Mesenchymal stem cell (in vitro differentiated cells and primary cell): ENCODE measurements around the gene PDGFRB.
A peak's percentile ranks its signal among the peaks of the same experiment; 100 is the strongest.

Source experiments
- DNase-seq: peaks from one replicate; pipeline ENCODE4 v3.0.0-alpha.2; 2013
- H2AFZ ChIP-seq: one replicate; pipeline ENCODE4 v1.6.1; 2013; ENCODE audit warnings: low read depth, mild to moderate bottlenecking, control low read depth, inconsistent platforms, low read length, moderate library complexity
- H2AK5ac ChIP-seq: 2 replicates; pipeline ENCODE4 v1.6.1; 2013; ENCODE audit warnings: low read length, moderate library complexity, mild to moderate bottlenecking, inconsistent platforms; ENCODE audit not compliant: severe bottlenecking
- H2BK120ac ChIP-seq: one replicate; pipeline ENCODE4 v1.6.1; 2013; ENCODE audit warnings: low read depth, mild to moderate bottlenecking, inconsistent platforms, low read length, moderate library complexity
- H2BK12ac ChIP-seq, 2 experiments: one replicate each; pipeline ENCODE4 v1.6.1; 2013; ENCODE audit warnings: inconsistent platforms in 2 of 2, low read length in 2 of 2, mild to moderate bottlenecking in 2 of 2, moderate library complexity in 2 of 2, control low read depth in 1 of 2
- H2BK15ac ChIP-seq: one replicate; pipeline ENCODE4 v1.6.1; 2013; ENCODE audit warnings: mild to moderate bottlenecking, low read depth, inconsistent platforms; ENCODE audit not compliant: poor library complexity, severe bottlenecking
- H2BK5ac ChIP-seq: 2 replicates; pipeline ENCODE4 v1.6.1; 2013; ENCODE audit warnings: low read depth, mild to moderate bottlenecking, low read length, control low read depth, inconsistent platforms; ENCODE audit not compliant: poor library complexity, severe bottlenecking
- H3K14ac ChIP-seq, 2 experiments: one replicate each; pipeline ENCODE4 v1.6.1; 2013; ENCODE audit warnings: inconsistent platforms in 2 of 2, low read length in 2 of 2, control low read depth in 1 of 2, mild to moderate bottlenecking in 1 of 2, moderate library complexity in 1 of 2
- H3K18ac ChIP-seq, 2 experiments: one replicate each; pipeline ENCODE4 v1.6.1; 2013; ENCODE audit warnings: inconsistent platforms in 2 of 2, low read length in 2 of 2, control low read depth in 1 of 2, low read depth in 1 of 2, mild to moderate bottlenecking in 1 of 2
- H3K23ac ChIP-seq, 2 experiments: one replicate each; pipeline ENCODE4 v1.6.1; 2013; ENCODE audit warnings: inconsistent platforms in 2 of 2, low read length in 2 of 2, mild to moderate bottlenecking in 2 of 2, moderate library complexity in 2 of 2, control low read depth in 1 of 2
- H3K27ac ChIP-seq: 2 replicates; pipeline ENCODE4 v1.5.1; 2013; ENCODE audit warnings: mild to moderate bottlenecking, moderate library complexity, low read length, control low read depth, inconsistent platforms; ENCODE audit not compliant: poor library complexity, severe bottlenecking
- H3K27me3 ChIP-seq, 2 experiments: 2 replicates each; pipeline versions ENCODE4 v1.6.1 to v1.7.0; 2013; ENCODE audit warnings: low read length in 2 of 2, mild to moderate bottlenecking in 2 of 2, moderate library complexity in 2 of 2, control low read depth in 1 of 2, inconsistent platforms in 1 of 2; ENCODE audit not compliant: control insufficient read depth in 1 of 2, insufficient read depth in 1 of 2
- H3K36me3 ChIP-seq, 2 experiments: 2 replicates each; pipeline versions ENCODE4 v1.6.1 to v1.7.0; 2013; ENCODE audit warnings: low read length in 2 of 2, control low read depth in 1 of 2, inconsistent platforms in 1 of 2, low read depth in 1 of 2, mild to moderate bottlenecking in 1 of 2; ENCODE audit not compliant: insufficient read depth in 2 of 2, control insufficient read depth in 1 of 2
- H3K4ac ChIP-seq, 2 experiments: one replicate each; pipeline ENCODE4 v1.6.1; 2013; ENCODE audit warnings: inconsistent platforms in 2 of 2, low read length in 2 of 2, mild to moderate bottlenecking in 2 of 2, moderate library complexity in 2 of 2, control low read depth in 1 of 2, low read depth in 1 of 2
- H3K4me1 ChIP-seq: 2 replicates; pipeline ENCODE4 v1.6.1; 2013; ENCODE audit warnings: low read depth, low read length, control low read depth; ENCODE audit not compliant: control insufficient read depth, insufficient read depth
- H3K4me2 ChIP-seq: 2 replicates; pipeline ENCODE4 v1.6.1; 2013; ENCODE audit warnings: low read length, mild to moderate bottlenecking, inconsistent platforms; ENCODE audit not compliant: poor library complexity, severe bottlenecking
- H3K4me3 ChIP-seq, 2 experiments: 2 replicates each; pipeline versions ENCODE4 v1.5.1 to v1.7.0; 2013; ENCODE audit warnings: low read length in 2 of 2, mild to moderate bottlenecking in 2 of 2, control low read depth in 1 of 2, low read depth in 1 of 2; ENCODE audit not compliant: insufficient read depth in 1 of 2
- H3K79me1 ChIP-seq: replicated peaks from 2 replicates; pipeline ENCODE4 v1.6.1; 2013; ENCODE audit warnings: mild to moderate bottlenecking, control low read depth, low read length, inconsistent platforms; ENCODE audit not compliant: poor library complexity, severe bottlenecking
- H3K9ac ChIP-seq: 2 replicates; pipeline ENCODE4 v1.7.0; 2013; ENCODE audit warnings: mild to moderate bottlenecking, low read length, moderate library complexity
- H3K9me3 ChIP-seq: 2 replicates; pipeline ENCODE4 v1.7.0; 2013; ENCODE audit warnings: mild to moderate bottlenecking, low read length; ENCODE audit not compliant: control insufficient read depth
- H4K8ac ChIP-seq: one replicate; pipeline ENCODE4 v1.6.1; 2013; ENCODE audit warnings: inconsistent platforms, mild to moderate bottlenecking, low read length, moderate library complexity
- H4K91ac ChIP-seq: one replicate; pipeline ENCODE4 v1.6.1; 2013; ENCODE audit warnings: mild to moderate bottlenecking, low read length, inconsistent platforms
- WGBS: methylation state at CpG from one replicate; pipeline ENCODE4 v1.1.7; 2013; ENCODE audit warnings: mixed read lengths; 5-methylcytosine and 5-hydroxymethylcytosine counted together

Gene PDGFRB

DNA sequence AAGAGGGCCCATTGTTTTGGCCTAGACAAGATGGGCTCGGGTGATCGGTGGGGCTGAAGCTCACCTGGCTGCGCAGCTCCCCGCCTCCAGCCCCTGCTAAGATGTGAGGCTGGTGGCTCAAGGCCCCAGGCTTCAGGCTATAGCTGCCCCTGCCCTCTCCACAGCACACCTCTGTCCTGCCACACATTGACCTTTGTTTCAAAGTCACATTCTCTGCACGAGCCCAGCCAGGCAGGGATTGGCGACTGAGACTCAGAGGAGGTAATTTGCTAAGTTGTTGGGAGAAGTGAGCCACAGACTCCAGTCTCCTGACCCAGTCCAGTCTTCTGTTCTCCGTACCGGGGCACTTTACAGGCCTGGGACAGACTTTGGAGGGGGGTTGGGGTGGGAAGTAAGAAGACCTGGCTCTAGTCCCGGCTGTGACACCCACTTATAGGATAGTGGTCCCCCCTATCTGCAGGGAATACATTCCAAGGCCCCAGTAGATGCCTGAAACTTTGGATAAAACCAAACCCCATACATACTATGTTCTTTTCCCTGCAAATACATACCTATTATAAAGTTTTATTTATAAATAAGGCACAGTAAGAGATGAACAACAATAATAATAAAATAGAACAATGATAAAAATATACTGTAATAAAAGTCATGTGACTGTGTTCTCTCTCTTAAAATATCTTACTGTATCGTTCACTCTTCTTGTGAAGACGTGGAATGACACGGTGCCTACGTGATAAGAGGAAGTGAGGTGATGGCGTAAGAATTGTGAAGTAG, 13.3 kb downstream of the PDGFRB start:
- Histone ChIP-seq H3K4me2 (no peak overlapping the region), H3K36me3 (peaks cover 9 to 65% of the 10 kb centered on the region in 2 experiments), H2BK5ac (peak overlapping the region; percentile 89), H2BK120ac (peak overlapping the region; percentile 90), H3K23ac (no peak overlapping the region), H3K27me3 (no peaks in the 10 kb centered on the region), H3K9ac (peak overlapping the region; percentile 82), H3K4ac (peak overlapping the region; percentile 94 to 96), H3K18ac (peak overlapping the region; percentile 93 to 99), H3K79me1 (peaks cover 4% of the 10 kb centered on the region), H2BK12ac (peak overlapping the region; percentile 98 to 99), H3K4me1 (peaks cover 80% of the 10 kb centered on the region), H4K91ac (peak overlapping the region; percentile 100), H2AK5ac (peak overlapping the region; percentile 93), H3K9me3 (no peaks in the 10 kb centered on the region), H3K14ac (peak overlapping the region in 1 of 2 experiments; percentile 19), H4K8ac (peak overlapping the region; percentile 95), H3K4me3 (peak overlapping the region in 1 of 2 experiments; percentile 14), H2BK15ac (peak overlapping the region; percentile 29), H2AFZ (no peak overlapping the region), H3K27ac (peak overlapping the region; percentile 99)
- whole genome bisulfite sequencing, result 31% methylated on average over 11 of the region's 14 CpGs
- DNase-seq, result peak; percentile 45

DNA sequence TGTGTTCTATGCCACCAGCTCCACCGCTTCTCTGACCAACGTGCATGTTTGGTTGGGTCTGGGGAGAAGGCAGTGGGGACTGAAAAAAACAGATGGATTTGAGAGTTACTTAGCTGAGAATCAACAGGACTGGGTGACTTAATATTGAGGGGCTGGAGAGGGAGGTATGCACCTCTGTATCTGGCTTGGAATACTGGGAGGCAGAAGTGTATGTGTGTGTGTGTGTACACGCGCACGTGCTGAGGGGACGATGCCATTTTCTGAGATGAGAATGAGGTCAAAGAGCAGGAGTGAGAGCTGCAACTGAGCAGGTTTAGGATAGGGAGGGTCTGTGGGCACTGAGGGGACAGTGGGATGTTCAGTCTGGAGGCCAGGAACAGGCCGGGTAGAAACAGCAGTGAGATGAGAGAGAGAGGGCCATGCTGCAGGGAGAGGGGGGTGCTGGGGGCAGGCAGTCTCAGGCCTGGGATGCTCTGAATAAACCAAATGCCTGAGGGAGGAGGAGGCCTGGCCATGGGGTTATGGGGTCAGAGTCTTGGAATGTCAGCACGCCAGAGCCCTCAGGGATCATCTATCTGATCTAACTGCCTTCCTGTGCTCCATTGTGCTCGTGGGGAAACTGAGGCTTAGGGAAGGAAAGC, 14.0 kb downstream of the PDGFRB start:
- H3K4me2 ChIP-seq, result no peak overlapping the region
- peak overlapping the region; percentile 96 for H2AK5ac ChIP-seq
- peak overlapping the region; percentile 95 for H4K8ac ChIP-seq
- no peak overlapping the region for H2BK15ac ChIP-seq
- H3K4ac ChIP-seq, result peak overlapping the region; percentile 94 to 96
- H3K9me3 ChIP-seq, result no peaks in the 10 kb centered on the region
- H3K23ac ChIP-seq, result peak overlapping the region in 1 of 2 experiments; percentile 75
- H3K14ac ChIP-seq, result peak overlapping the region in 1 of 2 experiments; percentile 57
- peak overlapping the region; percentile 98 to 99 for H2BK12ac ChIP-seq
- peak; percentile 87 for DNase-seq
- H4K91ac ChIP-seq, result peak overlapping the region; percentile 100
- no peak overlapping the region for H3K4me3 ChIP-seq
- H3K18ac ChIP-seq, result peak overlapping the region; percentile 93 to 99
- WGBS, result 26% methylated on average over 9 of the region's 9 CpGs
- H2AFZ ChIP-seq, result no peak overlapping the region
- peaks cover 80% of the 10 kb centered on the region for H3K4me1 ChIP-seq
- peak overlapping the region; percentile 89 for H2BK5ac ChIP-seq
- peaks cover 2 to 68% of the 10 kb centered on the region in 2 experiments for H3K36me3 ChIP-seq
- H3K27ac ChIP-seq, result peak overlapping the region; percentile 99
- H3K27me3 ChIP-seq, result no peaks in the 10 kb centered on the region
- H3K9ac ChIP-seq, result peak overlapping the region; percentile 82
- peaks cover under 1% of the 10 kb centered on the region for H3K79me1 ChIP-seq
- peak overlapping the region; percentile 90 for H2BK120ac ChIP-seq

DNA sequence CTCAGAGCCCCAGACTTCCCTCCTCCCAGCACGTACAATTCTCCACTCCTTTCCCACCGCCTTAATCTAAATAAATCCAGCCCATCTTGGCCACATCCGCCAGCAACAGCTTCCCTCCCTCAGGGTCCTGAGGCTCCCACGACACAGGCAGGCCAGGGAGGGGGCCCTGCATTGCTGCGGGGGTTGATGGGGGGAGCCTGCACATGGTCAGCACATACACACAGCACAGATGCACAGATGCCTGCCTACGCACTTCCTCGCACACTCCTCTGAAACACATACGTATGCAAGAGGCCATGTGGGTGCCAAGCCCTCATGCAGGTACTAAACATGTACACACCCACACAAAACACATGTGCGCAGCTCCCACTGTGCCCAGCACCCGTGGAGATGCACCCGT, 14.8 kb downstream of the PDGFRB start:
- Histone ChIP-seq H3K27me3 (no peaks in the 10 kb centered on the region), H4K8ac (peak overlapping the region; percentile 85), H3K18ac (peak overlapping the region; percentile 99), H3K9me3 (no peaks in the 10 kb centered on the region), H3K4ac (peak overlapping the region; percentile 92 to 99), H2BK5ac (peak overlapping the region; percentile 89), H3K27ac (peak overlapping the region; percentile 99), H3K9ac (peak overlapping the region; percentile 82), H2BK120ac (peak overlapping the region; percentile 100), H3K4me3 (peak overlapping the region in 1 of 2 experiments; percentile 24), H3K4me2 (no peak overlapping the region), H3K23ac (peak overlapping the region in 1 of 2 experiments; percentile 75), H2AK5ac (peak overlapping the region; percentile 96), H2BK15ac (no peak overlapping the region), H3K79me1 (no peaks in the 10 kb centered on the region), H4K91ac (peak overlapping the region; percentile 98), H2BK12ac (peak overlapping the region; percentile 96 to 99), H3K14ac (peak overlapping the region in 1 of 2 experiments; percentile 88), H3K4me1 (peaks cover 85% of the 10 kb centered on the region), H2AFZ (no peak overlapping the region), H3K36me3 (peaks cover 8 to 68% of the 10 kb centered on the region in 2 experiments)
- DNase-seq, result peak; percentile 98
- WGBS, result 18% methylated on average over 11 of the region's 11 CpGs

DNA sequence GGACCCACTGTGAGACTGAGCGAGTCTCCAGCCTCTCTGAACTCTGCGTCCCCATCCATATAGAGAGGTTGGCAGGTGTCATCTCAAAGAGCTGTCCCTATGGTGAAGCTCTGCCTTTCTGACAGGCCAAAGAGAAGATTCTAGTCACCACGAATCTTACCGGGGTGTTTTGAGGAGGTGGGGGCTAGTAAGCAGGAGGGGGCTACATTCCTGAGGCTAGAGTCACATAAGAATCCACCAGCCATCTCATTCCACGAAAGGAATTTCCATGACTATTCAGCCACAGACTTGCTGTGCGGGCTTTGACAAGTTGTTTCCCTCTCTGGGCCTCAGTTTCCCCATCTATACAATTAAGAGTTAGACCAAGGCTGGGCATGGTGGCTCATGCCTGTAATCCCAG, 16.3 kb downstream of the PDGFRB start:
- Histone ChIP-seq H2BK5ac (peak overlapping the region; percentile 96), H3K4me1 (peaks cover 87% of the 10 kb centered on the region), H2AK5ac (peak overlapping the region; percentile 98), H3K27ac (peak overlapping the region; percentile 99), H4K91ac (peak overlapping the region; percentile 85), H3K27me3 (no peaks in the 10 kb centered on the region), H2AFZ (no peak overlapping the region), H4K8ac (peak overlapping the region; percentile 74), H3K9ac (peak overlapping the region; percentile 82), H2BK12ac (peak overlapping the region; percentile 99), H3K4ac (peak overlapping the region; percentile 90 to 98), H3K23ac (peak overlapping the region in 1 of 2 experiments; percentile 63), H3K4me3 (peak overlapping the region in 1 of 2 experiments; percentile 32), H2BK15ac (peak overlapping the region; percentile 55), H3K14ac (peak overlapping the region in 1 of 2 experiments; percentile 90), H3K9me3 (no peaks in the 10 kb centered on the region), H3K36me3 (peaks cover 23 to 73% of the 10 kb centered on the region in 2 experiments), H3K4me2 (no peak overlapping the region), H3K79me1 (no peaks in the 10 kb centered on the region), H2BK120ac (peak overlapping the region; percentile 97), H3K18ac (peak overlapping the region; percentile 98 to 99)
- peak; percentile 83 for DNase-seq
- 26% methylated on average over 6 of the region's 6 CpGs for WGBS
